Osteocyte (in vitro differentiated cells): ENCODE measurements around the gene RAP1GAP2. TPM values are rescaled to one million over a fixed set of nuclear protein-coding genes. Genes with fewer than 3 reads are reported as not detected.

Source experiments
- DNase-seq: peaks from one replicate; pipeline ENCODE4 v3.0.0; 2021; ENCODE audit warnings: mixed read lengths; ENCODE audit not compliant: unreplicated experiment; ENCODE audit errors: extremely low spot score
- H3K27ac Mint-ChIP-seq: one replicate; pipeline ENCODE4 v1.8.0; 2021; ENCODE audit warnings: mild to moderate bottlenecking, mixed read lengths; ENCODE audit not compliant: unreplicated experiment
- H3K27me3 Mint-ChIP-seq: one replicate; pipeline ENCODE4 v1.8.0; 2021; ENCODE audit warnings: mixed read lengths; ENCODE audit not compliant: unreplicated experiment
- H3K36me3 Mint-ChIP-seq: one replicate; pipeline ENCODE4 v1.8.0; 2021; ENCODE audit warnings: mixed read lengths; ENCODE audit not compliant: unreplicated experiment
- H3K4me1 Mint-ChIP-seq: one replicate; pipeline ENCODE4 v1.8.0; 2021; ENCODE audit warnings: mixed read lengths; ENCODE audit not compliant: unreplicated experiment
- H3K4me3 Mint-ChIP-seq: one replicate; pipeline ENCODE4 v1.8.0; 2021; ENCODE audit warnings: mild to moderate bottlenecking, moderate library complexity, mixed read lengths; ENCODE audit not compliant: unreplicated experiment
- H3K9me3 Mint-ChIP-seq: one replicate; pipeline ENCODE4 v1.8.0; 2021; ENCODE audit warnings: mixed read lengths; ENCODE audit not compliant: unreplicated experiment
- total RNA-seq: library from RNA; stranded (reverse); gene quantifications from 2 replicates; pipeline ENCODE4 v1.2.1, GENCODE V29; 2021
- TF ChIP-seq, protein P1 (sequence below): fragments of 200-600 bp; sonication (generic); IDR thresholded peaks from 2 replicates; pipeline ENCODE4 v1.5.0; 2021; ENCODE audit warnings: antibody characterized with exemption, mild to moderate bottlenecking, moderate library complexity

RAP1GAP2 gene
- total RNA-seq, 1 donor from 2014 or later = 6.3 TPM

DNA sequence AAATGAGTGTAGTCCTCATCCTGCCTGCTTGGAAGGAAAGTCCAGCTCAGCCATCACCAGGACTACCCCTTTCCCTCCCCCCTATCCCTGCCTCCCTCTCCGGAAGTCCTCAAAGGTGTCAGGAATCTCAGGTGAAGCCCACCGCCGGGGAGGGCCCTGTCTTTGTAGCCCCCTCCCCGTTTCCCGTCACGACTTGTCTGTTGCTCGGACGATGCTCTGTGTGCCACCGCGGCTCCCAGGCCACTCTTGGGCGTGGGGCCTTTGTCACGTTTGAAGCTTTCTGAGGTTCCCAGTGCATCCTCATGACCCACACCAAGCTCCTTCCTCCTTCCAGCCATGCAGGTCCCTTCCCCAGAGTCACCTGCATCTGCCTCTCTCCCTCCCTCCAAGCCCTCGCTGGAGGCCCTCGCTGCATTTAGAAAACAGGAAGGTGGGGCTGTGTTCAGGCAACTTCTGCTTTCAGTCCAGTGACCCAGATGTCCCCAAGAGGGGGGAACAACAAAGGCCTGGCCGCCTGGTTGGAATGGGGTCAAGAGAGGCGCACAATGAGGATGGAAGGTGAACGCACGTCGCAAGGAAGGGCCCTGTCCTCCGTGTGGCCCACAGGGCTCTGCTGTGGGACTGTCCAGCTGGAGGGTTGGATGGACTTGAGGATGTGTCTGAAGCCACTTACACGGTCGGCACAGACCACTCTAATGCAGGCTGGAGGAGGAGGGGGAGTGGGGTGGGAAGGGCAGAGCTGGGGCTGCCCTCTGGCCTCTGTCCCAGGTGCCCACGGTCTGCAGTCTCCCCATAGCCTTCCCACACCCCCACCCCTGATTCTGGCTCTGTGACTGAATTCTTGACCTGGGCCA, 207.3 kb downstream of the RAP1GAP2 start:
- TF ChIP-seq, protein P1, sequence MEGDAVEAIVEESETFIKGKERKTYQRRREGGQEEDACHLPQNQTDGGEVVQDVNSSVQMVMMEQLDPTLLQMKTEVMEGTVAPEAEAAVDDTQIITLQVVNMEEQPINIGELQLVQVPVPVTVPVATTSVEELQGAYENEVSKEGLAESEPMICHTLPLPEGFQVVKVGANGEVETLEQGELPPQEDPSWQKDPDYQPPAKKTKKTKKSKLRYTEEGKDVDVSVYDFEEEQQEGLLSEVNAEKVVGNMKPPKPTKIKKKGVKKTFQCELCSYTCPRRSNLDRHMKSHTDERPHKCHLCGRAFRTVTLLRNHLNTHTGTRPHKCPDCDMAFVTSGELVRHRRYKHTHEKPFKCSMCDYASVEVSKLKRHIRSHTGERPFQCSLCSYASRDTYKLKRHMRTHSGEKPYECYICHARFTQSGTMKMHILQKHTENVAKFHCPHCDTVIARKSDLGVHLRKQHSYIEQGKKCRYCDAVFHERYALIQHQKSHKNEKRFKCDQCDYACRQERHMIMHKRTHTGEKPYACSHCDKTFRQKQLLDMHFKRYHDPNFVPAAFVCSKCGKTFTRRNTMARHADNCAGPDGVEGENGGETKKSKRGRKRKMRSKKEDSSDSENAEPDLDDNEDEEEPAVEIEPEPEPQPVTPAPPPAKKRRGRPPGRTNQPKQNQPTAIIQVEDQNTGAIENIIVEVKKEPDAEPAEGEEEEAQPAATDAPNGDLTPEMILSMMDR = no peak
- H3K27me3 Mint-ChIP-seq = no peaks in the 10 kb centered on the region
- H3K9me3 Mint-ChIP-seq = no peaks in the 10 kb centered on the region
- no peak for DNase-seq
- peak overlapping the region; percentile 79 for H3K27ac Mint-ChIP-seq
- H3K36me3 Mint-ChIP-seq = no peaks in the 10 kb centered on the region
- H3K4me3 Mint-ChIP-seq = no peak overlapping the region
- H3K4me1 Mint-ChIP-seq = peaks cover 34% of the 10 kb centered on the region

DNA sequence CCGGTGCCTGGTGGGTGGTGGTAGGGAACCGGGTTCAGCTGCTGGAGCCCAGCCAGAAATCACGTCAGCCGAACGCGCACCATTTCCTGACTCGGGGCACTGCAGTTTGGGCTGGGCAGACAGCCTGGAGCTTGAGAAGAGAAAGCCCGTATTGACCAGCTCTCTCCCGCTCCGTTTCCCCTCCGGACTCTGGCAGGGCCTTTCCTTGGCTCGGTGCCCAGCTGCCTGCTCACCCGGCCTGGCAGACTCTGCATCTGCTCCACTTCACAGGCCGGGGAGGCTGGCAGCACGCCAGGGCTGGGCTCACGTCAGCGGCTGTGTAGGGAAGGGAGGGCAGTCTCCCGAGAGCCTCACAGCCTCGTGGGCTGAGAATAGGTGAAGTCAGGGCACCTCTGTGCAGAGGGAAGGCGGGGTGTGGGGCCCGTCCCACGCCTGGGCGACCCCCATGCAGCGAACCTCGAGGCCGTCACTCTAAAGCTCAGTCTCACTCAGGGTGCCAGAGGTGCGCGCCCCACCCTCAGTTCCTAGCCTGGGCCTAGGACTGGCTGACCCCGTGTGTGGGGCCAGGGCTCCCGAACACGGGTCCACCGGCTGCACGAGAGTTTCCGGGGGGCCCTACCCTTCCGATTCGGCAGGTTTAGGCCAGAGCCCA, 208.0 kb downstream of the RAP1GAP2 start:
- Mint-ChIP-seq H3K4me3 (no peak overlapping the region), H3K27ac (peak overlapping the region; percentile 79), H3K4me1 (peaks cover 34% of the 10 kb centered on the region), H3K27me3 (no peaks in the 10 kb centered on the region), H3K9me3 (no peaks in the 10 kb centered on the region), H3K36me3 (no peaks in the 10 kb centered on the region)
- DNase-seq = peak; percentile 100
- TF ChIP-seq, protein P1 = no peak

DNA sequence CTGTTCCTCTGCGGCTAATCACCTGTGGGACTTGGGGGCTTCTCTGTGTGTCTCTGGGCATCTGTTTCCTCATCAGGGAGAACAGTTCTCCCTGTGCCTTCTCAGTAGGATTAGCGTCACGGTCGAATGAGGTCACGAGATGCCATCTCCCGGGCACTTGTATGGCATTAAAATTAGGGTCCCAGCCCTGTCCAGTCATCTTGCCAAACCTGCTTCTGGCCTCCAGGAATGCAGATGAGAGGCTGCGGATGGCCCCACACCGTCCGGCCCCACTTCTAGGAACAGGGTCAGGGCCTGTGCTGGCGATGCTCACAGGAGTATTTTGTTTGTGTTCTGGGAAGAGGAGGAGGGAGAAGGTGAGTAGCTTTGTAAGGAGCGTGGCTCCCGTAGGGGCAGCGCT, 208.7 kb downstream of the RAP1GAP2 start:
- Mint-ChIP-seq H3K4me3 (no peak overlapping the region), H3K27me3 (no peaks in the 10 kb centered on the region), H3K9me3 (no peaks in the 10 kb centered on the region), H3K4me1 (peaks cover 34% of the 10 kb centered on the region), H3K27ac (peak overlapping the region; percentile 79), H3K36me3 (no peaks in the 10 kb centered on the region)
- TF ChIP-seq, protein P1 = no peak
- no peak for DNase-seq

DNA sequence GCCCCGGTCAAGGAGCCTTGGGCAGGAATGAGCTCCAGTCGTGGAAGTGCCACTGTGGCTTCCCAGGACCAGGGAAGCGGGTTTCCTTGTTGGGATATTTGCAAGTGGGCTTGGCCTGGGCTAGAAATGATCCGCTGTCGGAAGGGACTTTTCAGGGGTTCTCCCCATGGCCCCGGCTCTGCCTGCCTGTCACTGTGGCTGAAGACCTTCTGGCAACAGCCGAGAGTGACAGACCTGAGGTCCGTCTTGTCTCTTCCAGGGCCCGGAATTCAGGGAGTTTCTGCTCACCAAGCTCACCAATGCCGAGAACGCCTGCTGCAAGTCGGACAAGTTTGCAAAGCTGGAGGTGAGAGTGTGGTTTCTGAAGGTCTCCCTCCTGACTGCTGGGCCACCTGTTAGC, 209.5 kb downstream of the RAP1GAP2 start:
- no peak for DNase-seq
- TF ChIP-seq, protein P1 = no peak
- Mint-ChIP-seq H3K27me3 (no peaks in the 10 kb centered on the region), H3K27ac (peak overlapping the region; percentile 24), H3K4me3 (no peak overlapping the region), H3K4me1 (peaks cover 34% of the 10 kb centered on the region), H3K36me3 (no peaks in the 10 kb centered on the region), H3K9me3 (no peaks in the 10 kb centered on the region)

DNA sequence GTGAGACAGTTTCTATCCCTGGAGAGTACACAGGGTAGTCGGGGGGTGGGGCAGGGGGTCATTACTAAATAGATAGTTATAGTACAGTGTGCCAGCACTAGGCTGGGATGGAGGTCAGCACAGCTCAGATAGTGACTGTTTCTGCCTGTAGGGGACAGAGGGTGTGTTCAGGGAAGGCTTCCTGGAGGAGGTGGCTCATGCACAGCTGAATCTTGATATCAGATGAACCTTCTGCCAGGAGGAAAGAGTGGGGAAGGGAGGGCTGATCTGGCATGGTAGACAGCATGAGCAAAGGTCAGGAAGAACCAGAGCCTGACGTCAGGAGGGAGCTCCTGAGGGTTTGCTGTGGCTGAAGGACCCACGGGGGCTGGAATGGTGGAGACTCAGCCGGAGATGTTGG, 210.6 kb downstream of the RAP1GAP2 start:
- Mint-ChIP-seq H3K27me3 (no peaks in the 10 kb centered on the region), H3K9me3 (no peaks in the 10 kb centered on the region), H3K4me1 (peaks cover 31% of the 10 kb centered on the region), H3K4me3 (no peak overlapping the region), H3K27ac (no peak overlapping the region), H3K36me3 (no peaks in the 10 kb centered on the region)
- DNase-seq = no peak
- TF ChIP-seq, protein P1 = no peak
